Measurements from ENCODE around the gene LYRM4.

- TF ChIP-seq CTCF (IDR thresholded peaks at IDR 0.05) (no peak), EZH2 (IDR thresholded peaks at IDR 0.05; ENCODE audit: borderline replicate concordance, insufficient read depth, low read depth, low read length, poor library complexity, severe bottlenecking) (no peak)
Measured at GRCh38 chr6:5116243-5116991, 144.3 kb downstream of the LYRM4 start.
